ENCODE data around the gene RBKS.

Gene RBKS

DNA sequence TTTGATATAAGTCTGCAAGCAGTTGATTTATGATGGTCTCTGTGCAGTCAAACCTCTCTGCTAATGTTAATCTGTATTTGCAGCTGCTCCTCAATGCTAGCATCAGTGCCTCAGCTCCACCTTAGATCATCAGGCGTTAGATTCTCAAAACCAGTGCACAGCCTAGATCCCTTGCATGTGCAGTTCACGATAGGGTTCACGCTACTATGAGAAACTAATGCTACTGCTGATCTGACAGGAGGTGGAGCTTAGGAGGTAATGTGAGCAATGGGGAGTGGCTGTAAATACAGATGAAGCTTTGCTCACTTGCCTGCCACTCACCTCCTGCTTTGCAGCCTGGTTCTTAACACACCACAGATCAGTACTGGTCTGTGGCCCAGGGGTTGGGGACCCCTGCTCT is 18.4 kb downstream of the RBKS start:
- H3K27ac ChIP-seq (ENCODE audit: extremely low read depth, low read depth, low read length) = no peak overlapping the region
- TF ChIP-seq ZNF654 (tag by site-specific recombination; IDR thresholded peaks at IDR 0.05; ENCODE audit: low read depth) = no peak
- TF ChIP-seq ZNF426 (tag by site-specific recombination; IDR thresholded peaks at IDR 0.05) = no peak
- peak; percentile 52; the same call in 1 of the 2 replicates for TF ChIP-seq FEZF1 (tag by site-specific recombination; IDR thresholded peaks at IDR 0.05)
- TF ChIP-seq ZNF670 (tag by site-specific recombination; IDR thresholded peaks at IDR 0.05; ENCODE audit: low read depth) = no peak
- TF ChIP-seq, protein P1, sequence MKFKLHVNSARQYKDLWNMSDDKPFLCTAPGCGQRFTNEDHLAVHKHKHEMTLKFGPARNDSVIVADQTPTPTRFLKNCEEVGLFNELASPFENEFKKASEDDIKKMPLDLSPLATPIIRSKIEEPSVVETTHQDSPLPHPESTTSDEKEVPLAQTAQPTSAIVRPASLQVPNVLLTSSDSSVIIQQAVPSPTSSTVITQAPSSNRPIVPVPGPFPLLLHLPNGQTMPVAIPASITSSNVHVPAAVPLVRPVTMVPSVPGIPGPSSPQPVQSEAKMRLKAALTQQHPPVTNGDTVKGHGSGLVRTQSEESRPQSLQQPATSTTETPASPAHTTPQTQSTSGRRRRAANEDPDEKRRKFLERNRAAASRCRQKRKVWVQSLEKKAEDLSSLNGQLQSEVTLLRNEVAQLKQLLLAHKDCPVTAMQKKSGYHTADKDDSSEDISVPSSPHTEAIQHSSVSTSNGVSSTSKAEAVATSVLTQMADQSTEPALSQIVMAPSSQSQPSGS (tag by site-specific recombination; IDR thresholded peaks at IDR 0.05; ENCODE audit: low read depth) = no peak
- TF ChIP-seq IKZF3 (tag by site-specific recombination; IDR thresholded peaks at IDR 0.05) = no peak
- TF ChIP-seq ZNF585B (tag by site-specific recombination; IDR thresholded peaks at IDR 0.05) = no peak
- TF ChIP-seq, protein P2, sequence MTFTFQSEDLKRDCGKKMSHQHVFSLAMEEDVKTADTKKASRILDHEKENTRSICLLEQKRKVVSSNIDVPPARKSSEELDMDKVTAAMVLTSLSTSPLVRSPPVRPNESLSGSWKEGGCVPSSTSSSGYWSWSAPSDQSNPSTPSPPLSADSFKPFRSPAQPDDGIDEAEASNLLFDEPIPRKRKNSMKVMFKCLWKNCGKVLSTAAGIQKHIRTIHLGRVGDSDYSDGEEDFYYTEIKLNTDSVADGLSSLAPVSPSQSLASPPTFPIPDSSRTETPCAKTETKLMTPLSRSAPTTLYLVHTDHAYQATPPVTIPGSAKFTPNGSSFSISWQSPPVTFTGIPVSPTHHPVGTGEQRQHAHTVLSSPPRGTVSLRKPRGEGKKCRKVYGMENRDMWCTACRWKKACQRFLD (tag by site-specific recombination; IDR thresholded peaks at IDR 0.05) = no peak
- TF ChIP-seq, protein P3, sequence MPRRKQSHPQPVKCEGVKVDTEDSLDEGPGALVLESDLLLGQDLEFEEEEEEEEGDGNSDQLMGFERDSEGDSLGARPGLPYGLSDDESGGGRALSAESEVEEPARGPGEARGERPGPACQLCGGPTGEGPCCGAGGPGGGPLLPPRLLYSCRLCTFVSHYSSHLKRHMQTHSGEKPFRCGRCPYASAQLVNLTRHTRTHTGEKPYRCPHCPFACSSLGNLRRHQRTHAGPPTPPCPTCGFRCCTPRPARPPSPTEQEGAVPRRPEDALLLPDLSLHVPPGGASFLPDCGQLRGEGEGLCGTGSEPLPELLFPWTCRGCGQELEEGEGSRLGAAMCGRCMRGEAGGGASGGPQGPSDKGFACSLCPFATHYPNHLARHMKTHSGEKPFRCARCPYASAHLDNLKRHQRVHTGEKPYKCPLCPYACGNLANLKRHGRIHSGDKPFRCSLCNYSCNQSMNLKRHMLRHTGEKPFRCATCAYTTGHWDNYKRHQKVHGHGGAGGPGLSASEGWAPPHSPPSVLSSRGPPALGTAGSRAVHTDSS (tag by site-specific recombination; IDR thresholded peaks at IDR 0.05) = no peak
- no peak for TF ChIP-seq ZFP3 (tag by site-specific recombination; IDR thresholded peaks at IDR 0.05; ENCODE audit: low read depth)
- TF ChIP-seq ZNF610 (tag by site-specific recombination; IDR thresholded peaks at IDR 0.05; ENCODE audit: borderline replicate concordance) = peak; percentile 99
- TF ChIP-seq ZNF169 (tag by site-specific recombination; IDR thresholded peaks at IDR 0.05) = no peak
- ChIA-PET CTCF (interaction anchor here (0.7 to 1.1 kb wide), 3 partner anchors 9 to 82 kb away, joined by 3 to 5 read pairs (median 3); no protein-coding TSS in a partner anchor), POLR2A (no interaction called here)
- no peak overlapping the region for H3K4me3 ChIP-seq (ENCODE audit: low read depth, low read length)
- no peaks in the 10 kb centered on the region for H3K9me3 ChIP-seq (ENCODE audit: control insufficient read depth, insufficient read depth, low read depth, low read length)
- no peaks in the 10 kb centered on the region for H3K36me3 ChIP-seq (ENCODE audit: control insufficient read depth in 2 of 2, insufficient read depth in 1 of 2, low read length in 2 of 2)
- H3K4me1 ChIP-seq (ENCODE audit: control insufficient read depth, insufficient read depth, low read length) = no peaks in the 10 kb centered on the region

DNA sequence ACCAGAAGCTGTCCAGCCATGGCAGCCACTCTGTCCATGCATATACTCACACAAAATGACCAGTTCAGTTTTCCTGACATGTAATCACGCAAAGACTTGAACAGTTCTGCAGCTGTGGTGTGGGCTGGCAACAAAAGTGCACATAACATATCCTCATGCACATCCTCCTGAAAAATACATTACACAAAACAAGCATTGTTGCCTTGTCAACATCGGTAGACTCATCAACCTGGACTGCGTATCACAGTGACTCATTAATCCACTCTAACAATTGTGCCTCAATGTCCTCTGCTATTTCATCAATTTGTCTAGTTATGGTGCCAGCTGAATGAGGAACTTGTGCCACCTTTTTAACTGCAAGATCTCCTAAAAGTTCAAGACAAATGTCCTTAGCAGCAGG is 19.5 kb downstream of the RBKS start:
- ChIA-PET CTCF (interaction anchor here (0.9 kb wide), 1 partner anchor 10 kb away, joined by 3 read pairs; no protein-coding TSS in a partner anchor), POLR2A (no interaction called here)
- H3K36me3 ChIP-seq (ENCODE audit: control insufficient read depth in 2 of 2, insufficient read depth in 1 of 2, low read length in 2 of 2) = no peaks in the 10 kb centered on the region
- TF ChIP-seq OSR2 (tag by site-specific recombination; IDR thresholded peaks at IDR 0.05) (no peak), YY1 (tag by site-specific recombination; IDR thresholded peaks at IDR 0.05) (no peak), ZNF274 (IDR thresholded peaks at IDR 0.05; ENCODE audit: low read length) (no peak), ZNF274 (tag by site-specific recombination; IDR thresholded peaks at IDR 0.05; ENCODE audit: borderline replicate concordance) (no peak), ZBTB48 (tag by site-specific recombination; IDR thresholded peaks at IDR 0.05) (no peak), OVOL3 (tag by site-specific recombination; IDR thresholded peaks at IDR 0.05) (no peak), ZNF48 (tag by site-specific recombination; IDR thresholded peaks at IDR 0.05) (no peak), BCL11A (tag by site-specific recombination; IDR thresholded peaks at IDR 0.05; ENCODE audit: low read depth) (no peak), ZNF510 (tag by site-specific recombination; IDR thresholded peaks at IDR 0.05; ENCODE audit: insufficient replicate concordance) (no peak), ZNF10 (tag by site-specific recombination; IDR thresholded peaks at IDR 0.05) (no peak), ZNF16 (tag by site-specific recombination; IDR thresholded peaks at IDR 0.05; ENCODE audit: low read depth) (no peak), KLF16 (tag by site-specific recombination; IDR thresholded peaks at IDR 0.05) (no peak), SCRT1 (tag by site-specific recombination; IDR thresholded peaks at IDR 0.05; ENCODE audit: borderline replicate concordance) (no peak), ZEB2 (tag by site-specific recombination; IDR thresholded peaks at IDR 0.05) (no peak), YY2 (tag by site-specific recombination; IDR thresholded peaks at IDR 0.05) (no peak)
- TF ChIP-seq, protein P4, sequence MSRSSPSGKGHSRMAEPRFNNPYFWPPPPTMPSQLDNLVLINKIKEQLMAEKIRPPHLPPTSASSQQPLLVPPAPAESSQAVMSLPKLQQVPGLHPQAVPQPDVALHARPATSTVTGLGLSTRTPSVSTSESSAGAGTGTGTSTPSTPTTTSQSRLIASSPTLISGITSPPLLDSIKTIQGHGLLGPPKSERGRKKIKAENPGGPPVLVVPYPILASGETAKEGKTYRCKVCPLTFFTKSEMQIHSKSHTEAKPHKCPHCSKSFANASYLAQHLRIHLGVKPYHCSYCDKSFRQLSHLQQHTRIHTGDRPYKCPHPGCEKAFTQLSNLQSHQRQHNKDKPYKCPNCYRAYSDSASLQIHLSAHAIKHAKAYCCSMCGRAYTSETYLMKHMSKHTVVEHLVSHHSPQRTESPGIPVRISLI (tag by site-specific recombination; IDR thresholded peaks at IDR 0.05) = no peak
- TF ChIP-seq, protein P5, sequence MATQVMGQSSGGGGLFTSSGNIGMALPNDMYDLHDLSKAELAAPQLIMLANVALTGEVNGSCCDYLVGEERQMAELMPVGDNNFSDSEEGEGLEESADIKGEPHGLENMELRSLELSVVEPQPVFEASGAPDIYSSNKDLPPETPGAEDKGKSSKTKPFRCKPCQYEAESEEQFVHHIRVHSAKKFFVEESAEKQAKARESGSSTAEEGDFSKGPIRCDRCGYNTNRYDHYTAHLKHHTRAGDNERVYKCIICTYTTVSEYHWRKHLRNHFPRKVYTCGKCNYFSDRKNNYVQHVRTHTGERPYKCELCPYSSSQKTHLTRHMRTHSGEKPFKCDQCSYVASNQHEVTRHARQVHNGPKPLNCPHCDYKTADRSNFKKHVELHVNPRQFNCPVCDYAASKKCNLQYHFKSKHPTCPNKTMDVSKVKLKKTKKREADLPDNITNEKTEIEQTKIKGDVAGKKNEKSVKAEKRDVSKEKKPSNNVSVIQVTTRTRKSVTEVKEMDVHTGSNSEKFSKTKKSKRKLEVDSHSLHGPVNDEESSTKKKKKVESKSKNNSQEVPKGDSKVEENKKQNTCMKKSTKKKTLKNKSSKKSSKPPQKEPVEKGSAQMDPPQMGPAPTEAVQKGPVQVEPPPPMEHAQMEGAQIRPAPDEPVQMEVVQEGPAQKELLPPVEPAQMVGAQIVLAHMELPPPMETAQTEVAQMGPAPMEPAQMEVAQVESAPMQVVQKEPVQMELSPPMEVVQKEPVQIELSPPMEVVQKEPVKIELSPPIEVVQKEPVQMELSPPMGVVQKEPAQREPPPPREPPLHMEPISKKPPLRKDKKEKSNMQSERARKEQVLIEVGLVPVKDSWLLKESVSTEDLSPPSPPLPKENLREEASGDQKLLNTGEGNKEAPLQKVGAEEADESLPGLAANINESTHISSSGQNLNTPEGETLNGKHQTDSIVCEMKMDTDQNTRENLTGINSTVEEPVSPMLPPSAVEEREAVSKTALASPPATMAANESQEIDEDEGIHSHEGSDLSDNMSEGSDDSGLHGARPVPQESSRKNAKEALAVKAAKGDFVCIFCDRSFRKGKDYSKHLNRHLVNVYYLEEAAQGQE (tag by site-specific recombination; IDR thresholded peaks at IDR 0.05) = no peak

More for the DNA sequence above, 19.5 kb downstream of the RBKS start:
- Histone ChIP-seq H3K27ac (ENCODE audit: extremely low read depth, low read depth, low read length) (no peak overlapping the region), H3K9me3 (ENCODE audit: control insufficient read depth, insufficient read depth, low read depth, low read length) (no peaks in the 10 kb centered on the region), H3K4me3 (ENCODE audit: low read depth, low read length) (no peak overlapping the region), H3K4me1 (ENCODE audit: control insufficient read depth, insufficient read depth, low read length) (no peaks in the 10 kb centered on the region)

Data from HEK293 (cell line).